NCI-H128 (cell line): ENCODE data around the gene FGF2.
"Not testable (repeated sequence)": the region's sequence is repeated elsewhere in the genome, so short reads cannot be mapped to it uniquely, and the experiment has no call there.

Source experiments
- DNase-seq: peaks from one replicate; lab custom pipeline; 2025; ENCODE audit not compliant: unreplicated experiment; lab: John Stamatoyannopoulos, UW

The FGF2 gene

GRCh38 chr4:122845066-122845465 lies 18.4 kb downstream of the FGF2 start:
- DNase-seq = no peak

- DNase-seq = no peak
Observed at GRCh38 chr4:122845760-122846159, 19.1 kb downstream of the FGF2 start.

- DNase-seq = no peak
Observed at GRCh38 chr4:122847931-122848330, 21.3 kb downstream of the FGF2 start.

- not testable (repeated sequence) for DNase-seq
Observed at GRCh38 chr4:122849789-122850188, 23.2 kb downstream of the FGF2 start.

GRCh38 chr4:122851568-122851967 lies 24.9 kb downstream of the FGF2 start:
- DNase-seq = no peak

GRCh38 chr4:122854447-122855352 lies 28.1 kb downstream of the FGF2 start:
- no peak for DNase-seq

- no peak for DNase-seq
Observed at GRCh38 chr4:122855353-122855890, 28.8 kb downstream of the FGF2 start.

GRCh38 chr4:122857160-122857559 lies 30.5 kb downstream of the FGF2 start:
- DNase-seq = no peak

GRCh38 chr4:122858705-122859104 lies 32.1 kb downstream of the FGF2 start:
- DNase-seq = no peak

GRCh38 chr4:122861172-122861943 lies 34.7 kb downstream of the FGF2 start:
- no peak for DNase-seq

GRCh38 chr4:122863639-122864038 lies 37.0 kb downstream of the FGF2 start:
- DNase-seq = no peak

- DNase-seq = no peak
Observed at GRCh38 chr4:122865425-122865824, 38.8 kb downstream of the FGF2 start.

- not testable (repeated sequence) for DNase-seq
Observed at GRCh38 chr4:122868235-122868634, 41.6 kb downstream of the FGF2 start.

- DNase-seq = no peak
Observed at GRCh38 chr4:122873146-122873545, 46.5 kb downstream of the FGF2 start.

GRCh38 chr4:122873821-122874593 lies 47.4 kb downstream of the FGF2 start:
- no peak for DNase-seq

- DNase-seq = no peak
Observed at GRCh38 chr4:122875949-122876348, 49.3 kb downstream of the FGF2 start.

GRCh38 chr4:122876456-122876855 lies 49.8 kb downstream of the FGF2 start:
- DNase-seq = no peak

GRCh38 chr4:122879001-122879400 lies 52.4 kb downstream of the FGF2 start:
- DNase-seq = no peak

GRCh38 chr4:122882857-122883735 lies 56.5 kb downstream of the FGF2 start:
- no peak for DNase-seq

- DNase-seq = no peak
Observed at GRCh38 chr4:122884499-122884898, 57.9 kb downstream of the FGF2 start.
